Glutamatergic neuron (in vitro differentiated cells): ENCODE measurements around the gene INTS13. TPM values are rescaled to one million over a fixed set of nuclear protein-coding genes. Genes with fewer than 3 reads are reported as not detected.
A peak's percentile ranks its signal among the peaks of the same experiment; 100 is the strongest.

ENCODE experiments used
- DNase-seq: peaks from one replicate; pipeline ENCODE4 v3.0.0; 2022
- H3K27ac Mint-ChIP-seq: one replicate; pipeline ENCODE4 v1.8.0; 2020; ENCODE audit warnings: mild to moderate bottlenecking, mixed read lengths, inconsistent platforms; ENCODE audit not compliant: unreplicated experiment
- H3K27me3 Mint-ChIP-seq: one replicate; pipeline ENCODE4 v1.8.0; 2020; ENCODE audit warnings: mild to moderate bottlenecking, moderate library complexity, mixed read lengths, inconsistent platforms; ENCODE audit not compliant: unreplicated experiment
- H3K36me3 Mint-ChIP-seq: one replicate; pipeline ENCODE4 v1.8.0; 2020; ENCODE audit warnings: mild to moderate bottlenecking, mixed read lengths, inconsistent platforms; ENCODE audit not compliant: unreplicated experiment
- H3K4me1 Mint-ChIP-seq: one replicate; pipeline ENCODE4 v1.8.0; 2020; ENCODE audit warnings: mild to moderate bottlenecking, low read depth, mixed read lengths, inconsistent platforms; ENCODE audit not compliant: unreplicated experiment
- H3K4me3 Mint-ChIP-seq: one replicate; pipeline ENCODE4 v1.8.0; 2020; ENCODE audit warnings: mild to moderate bottlenecking, mixed read lengths, inconsistent platforms; ENCODE audit not compliant: unreplicated experiment
- H3K9me3 Mint-ChIP-seq: one replicate; pipeline ENCODE4 v1.8.0; 2020; ENCODE audit warnings: mild to moderate bottlenecking, moderate library complexity, mixed read lengths, inconsistent platforms; ENCODE audit not compliant: unreplicated experiment
- CTCF ChIP-seq: fragments of 200-600 bp; sonication (generic); IDR thresholded peaks from one replicate; pipeline ENCODE4 v1.5.0; 2021; ENCODE audit not compliant: partially characterized antibody, unreplicated experiment
- total RNA-seq: library from RNA; stranded (reverse); fragmentation: NEBNext Ultra II Directional; extraction: Animal tissue kit (Norgen Biotek cat#: 25700); gene quantifications from one replicate; pipeline ENCODE4 v1.2.1, GENCODE V29; 2021; ENCODE audit not compliant: unreplicated experiment

Gene INTS13
- total RNA-seq, 1 donor from 2014 or later = 16.9 TPM

GRCh38 chr12:26936559-26937442 is 980 bp downstream of the INTS13 start:
- H3K4me1 Mint-ChIP-seq = peaks cover 14% of the 10 kb centered on the region
- H3K27me3 Mint-ChIP-seq = peaks cover 6% of the 10 kb centered on the region
- H3K36me3 Mint-ChIP-seq = no peaks in the 10 kb centered on the region
- TF ChIP-seq CTCF = no peak
- DNase-seq = no peak
- peaks cover 5% of the 10 kb centered on the region for H3K9me3 Mint-ChIP-seq
- H3K4me3 Mint-ChIP-seq = peak overlapping the region; percentile 89
- peak overlapping the region; percentile 97 for H3K27ac Mint-ChIP-seq

- H3K27ac Mint-ChIP-seq = no peak overlapping the region
- H3K4me1 Mint-ChIP-seq = peaks cover 14% of the 10 kb centered on the region
- peaks cover 5% of the 10 kb centered on the region for H3K9me3 Mint-ChIP-seq
- no peaks in the 10 kb centered on the region for H3K36me3 Mint-ChIP-seq
- no peak for DNase-seq
- no peak overlapping the region for H3K4me3 Mint-ChIP-seq
- peaks cover 6% of the 10 kb centered on the region for H3K27me3 Mint-ChIP-seq
- no peak for TF ChIP-seq CTCF
These were observed 2.0 kb downstream of the INTS13 start for GRCh38 chr12:26935636-26936378.

- Mint-ChIP-seq H3K36me3 (no peaks in the 10 kb centered on the region), H3K27ac (no peak overlapping the region), H3K27me3 (no peaks in the 10 kb centered on the region), H3K4me1 (peaks cover 4% of the 10 kb centered on the region), H3K4me3 (no peak overlapping the region), H3K9me3 (no peaks in the 10 kb centered on the region)
- no peak for TF ChIP-seq CTCF
- no peak for DNase-seq
These were observed 8.2 kb downstream of the INTS13 start for GRCh38 chr12:26929590-26929989.

- TF ChIP-seq CTCF = no peak
- Mint-ChIP-seq H3K9me3 (no peaks in the 10 kb centered on the region), H3K4me3 (no peak overlapping the region), H3K4me1 (peaks cover 4% of the 10 kb centered on the region), H3K27me3 (no peaks in the 10 kb centered on the region), H3K27ac (no peak overlapping the region), H3K36me3 (no peaks in the 10 kb centered on the region)
- DNase-seq = no peak
These were observed 9.1 kb downstream of the INTS13 start for GRCh38 chr12:26928661-26929060.

- no peaks in the 10 kb centered on the region for H3K36me3 Mint-ChIP-seq
- no peak overlapping the region for H3K27ac Mint-ChIP-seq
- no peaks in the 10 kb centered on the region for H3K9me3 Mint-ChIP-seq
- no peak for TF ChIP-seq CTCF
- DNase-seq = no peak
- H3K27me3 Mint-ChIP-seq = no peaks in the 10 kb centered on the region
- H3K4me1 Mint-ChIP-seq = no peaks in the 10 kb centered on the region
- H3K4me3 Mint-ChIP-seq = no peak overlapping the region
These were observed 15.9 kb downstream of the INTS13 start for GRCh38 chr12:26921886-26922285.
